H1 (cell line): Measurements from ENCODE around the gene KDM2A. TPM values are rescaled to one million over a fixed set of nuclear protein-coding genes. Genes with fewer than 3 reads are reported as not detected.

ENCODE experiments used
- CBX8 ChIP-seq: fragments of 300-800, 300-1000 bp; sonication (generic); IDR thresholded peaks from 2 replicates; pipeline ENCODE4 v1.7.1; 2016; ENCODE audit warnings: low read depth, low read length, borderline replicate concordance
- HDAC6 ChIP-seq: IDR thresholded peaks from one replicate; pipeline ENCODE4 v1.7.1; 2012; ENCODE audit warnings: low read depth, mild to moderate bottlenecking, inconsistent platforms, low read length, moderate library complexity
- SIN3A ChIP-seq, 2 experiments: IDR thresholded peaks in 1 of 2; conservative IDR thresholded peaks in 1 of 2; 2 replicates each; pipeline ENCODE4 v1.6.1; 2011 to 2012; ENCODE audit warnings: low read length in 2 of 2, improper control_type of control experiment in 1 of 2, low read depth in 1 of 2, mild to moderate bottlenecking in 1 of 2
- SRF ChIP-seq: IDR thresholded peaks from 2 replicates; pipeline ENCODE4 v1.6.1; 2011; ENCODE audit warnings: mild to moderate bottlenecking, low read depth, low read length, moderate library complexity
- polyA plus RNA-seq, 7 experiments: library from polyadenylated mRNA; depleted of rRNA in 3 of 7; stranded (reverse) in 5 of 7; unstranded in 2 of 7; fragments of >200 nt in 5 of 7; fragments of 200-250 nt in 2 of 7; gene quantifications; 1 replicate in 5 of 7; 2 replicates in 1 of 7; 4 replicates in 1 of 7; pipeline versions ENCODE4 v1.2.1 to v1.2.3, GENCODE V29; 2011 to 2013; ENCODE audit warnings: missing spikeins in 2 of 7, mixed read lengths in 2 of 7
- total RNA-seq: library from RNA; stranded (reverse); fragmentation: NEBNext Ultra II Directional; extraction: Animal tissue kit (Norgen Biotek cat#: 25700); gene quantifications from 2 replicates; pipeline ENCODE4 v1.2.1, GENCODE V29; 2021

Gene KDM2A
- total and polyA plus RNA-seq, 2 of the 8 experiments (the other 6 are each of a cell fraction or from before 2014, with no cell fraction given) = 55.4 to 66.2 TPM

DNA sequence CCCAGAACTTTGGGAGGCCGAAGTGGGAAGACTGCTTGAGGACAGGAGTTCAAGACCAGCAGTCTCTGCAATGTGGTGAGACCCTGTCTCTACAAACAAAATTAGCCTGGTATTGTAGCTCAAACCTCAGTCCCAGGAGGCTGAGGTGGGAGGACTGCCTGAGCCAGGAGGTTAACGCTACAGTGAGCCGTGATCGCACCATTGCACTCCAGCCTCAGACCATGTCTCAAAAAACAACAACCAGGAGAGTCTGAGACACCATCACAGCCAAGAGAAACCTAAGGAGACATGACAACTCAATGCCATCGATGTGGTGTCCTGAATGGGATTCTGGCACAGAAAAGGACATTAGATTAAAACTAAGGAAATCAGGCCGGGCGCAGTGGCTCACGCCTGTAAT, 28.3 kb upstream of the KDM2A start (continued):
- no peak for TF ChIP-seq CBX8
- no peak for TF ChIP-seq SIN3A (conservative IDR thresholded peaks at IDR 0.05 in 1 of 2, IDR thresholded peaks at IDR 0.05 in 1 of 2; ENCODE audit: low read depth in 1 of 2, low read length in 2 of 2)
- no peak for TF ChIP-seq HDAC6
- TF ChIP-seq SRF = no peak
